ENCODE results near the gene IDH3G. TPM values are rescaled to one million over a fixed set of nuclear protein-coding genes. Genes with fewer than 3 reads are reported as not detected.

IDH3G gene
- total and polyA plus RNA-seq, 2 donors (not counting 1 experiment from before 2014, with no cell fraction given): 62.8 to 122 TPM

DNA sequence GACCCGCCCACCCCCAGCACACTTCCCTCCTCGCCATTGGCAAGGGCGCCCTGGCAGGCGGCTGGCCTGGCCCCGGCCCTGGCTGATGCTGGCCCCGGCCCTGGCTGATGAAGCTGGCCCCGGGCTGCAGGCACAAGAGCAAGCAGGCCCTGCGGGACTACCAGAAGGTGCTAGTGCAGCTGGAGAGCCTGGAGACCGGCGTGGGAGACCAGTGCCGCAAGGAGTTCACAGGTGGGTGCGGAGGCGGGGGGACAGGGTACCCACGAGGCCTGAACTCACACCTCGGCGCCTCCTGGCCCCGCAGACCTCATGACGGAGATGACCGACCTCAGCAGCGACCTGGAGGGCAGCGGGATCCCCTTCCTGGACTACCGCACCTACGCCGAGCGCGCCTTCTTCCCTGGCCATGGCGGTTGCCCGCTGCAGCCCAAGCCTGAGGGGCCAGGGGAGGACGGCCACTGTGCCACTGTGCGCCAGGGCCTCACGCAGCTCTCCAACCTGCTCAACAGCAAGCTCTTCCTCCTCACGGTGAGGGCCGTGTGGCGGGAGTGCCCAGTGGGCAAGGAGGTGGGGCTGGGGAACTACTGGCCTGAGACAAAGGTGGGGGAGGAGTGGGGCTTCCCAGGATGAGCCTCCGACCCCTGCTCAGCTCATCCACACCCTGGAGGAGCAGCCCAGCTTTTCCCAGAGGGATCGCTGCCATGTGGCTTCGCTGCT lies 19.4 kb downstream of the IDH3G start:
- H3K9me3 Mint-ChIP-seq (ENCODE audit: insufficient read depth): no peaks in the 10 kb centered on the region
- Histone ChIP-seq H2AFZ (ENCODE audit: insufficient read depth, low read depth, low read length, poor library complexity, severe bottlenecking) (no peak overlapping the region), H4K20me1 (ENCODE audit: control insufficient read depth, insufficient read depth, low read length, poor library complexity, severe bottlenecking) (no peaks in the 10 kb centered on the region), H3K27me3 (replicated peaks in 1 of 4; ENCODE audit: control extremely low read depth in 1 of 4, control insufficient read depth in 3 of 4, insufficient read depth in 4 of 4, low read length in 3 of 4) (peaks cover 0 to 2% (median 0%) of the 10 kb centered on the region in 4 experiments), H3K79me2 (ENCODE audit: control insufficient read depth, insufficient read depth, low read length) (no peaks in the 10 kb centered on the region), H3K4me1 (ENCODE audit: control insufficient read depth in 2 of 2, insufficient read depth in 2 of 2, low read length in 2 of 2) (no peaks in the 10 kb centered on the region), H3K9me3 (ENCODE audit: control extremely low read depth in 1 of 3, control insufficient read depth in 2 of 3, insufficient read depth in 1 of 3, low read length in 2 of 3) (no peaks in the 10 kb centered on the region), H3K4me2 (replicated peaks; ENCODE audit: low read depth, low read length, poor library complexity, severe bottlenecking) (no peak overlapping the region), H3K9ac (ENCODE audit: low read length) (no peak overlapping the region), H3K36me3 (replicated peaks in 1 of 2; ENCODE audit: control extremely low read depth in 1 of 2, control insufficient read depth in 1 of 2, extremely low read depth in 1 of 2, insufficient read depth in 2 of 2, low read length in 1 of 2) (no peaks in the 10 kb centered on the region), H3K27ac (ENCODE audit: low read length in 2 of 2) (no peak overlapping the region), H3K4me3 (ENCODE audit: control extremely low read depth in 1 of 5, extremely low read depth in 1 of 5, insufficient read depth in 1 of 5, low read depth in 2 of 5, low read length in 4 of 5) (no peak overlapping the region)
- TF ChIP-seq EZH2 (IDR thresholded peaks at IDR 0.05; ENCODE audit: borderline replicate concordance, insufficient read depth, low read depth, low read length, poor library complexity, severe bottlenecking): no peak
- TF ChIP-seq, protein P1, sequence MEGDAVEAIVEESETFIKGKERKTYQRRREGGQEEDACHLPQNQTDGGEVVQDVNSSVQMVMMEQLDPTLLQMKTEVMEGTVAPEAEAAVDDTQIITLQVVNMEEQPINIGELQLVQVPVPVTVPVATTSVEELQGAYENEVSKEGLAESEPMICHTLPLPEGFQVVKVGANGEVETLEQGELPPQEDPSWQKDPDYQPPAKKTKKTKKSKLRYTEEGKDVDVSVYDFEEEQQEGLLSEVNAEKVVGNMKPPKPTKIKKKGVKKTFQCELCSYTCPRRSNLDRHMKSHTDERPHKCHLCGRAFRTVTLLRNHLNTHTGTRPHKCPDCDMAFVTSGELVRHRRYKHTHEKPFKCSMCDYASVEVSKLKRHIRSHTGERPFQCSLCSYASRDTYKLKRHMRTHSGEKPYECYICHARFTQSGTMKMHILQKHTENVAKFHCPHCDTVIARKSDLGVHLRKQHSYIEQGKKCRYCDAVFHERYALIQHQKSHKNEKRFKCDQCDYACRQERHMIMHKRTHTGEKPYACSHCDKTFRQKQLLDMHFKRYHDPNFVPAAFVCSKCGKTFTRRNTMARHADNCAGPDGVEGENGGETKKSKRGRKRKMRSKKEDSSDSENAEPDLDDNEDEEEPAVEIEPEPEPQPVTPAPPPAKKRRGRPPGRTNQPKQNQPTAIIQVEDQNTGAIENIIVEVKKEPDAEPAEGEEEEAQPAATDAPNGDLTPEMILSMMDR (IDR thresholded peaks at IDR 0.05): no peak
- DNase-seq (no peak), ATAC-seq (ENCODE audit: low read depth) (no peak)
- peaks cover under 1% of the 10 kb centered on the region for H3K27me3 Mint-ChIP-seq
- ChIA-PET CTCF (no interaction called here), POLR2A (no interaction called here)
- no peak overlapping the region for H3K4me3 Mint-ChIP-seq
- intact Hi-C loops (cut with micrococcal nuclease): no loop called here
- over 99% methylated on average over 19 of the region's 37 CpGs for WGBS (ENCODE audit: insufficient coverage)
- H3K27ac Mint-ChIP-seq: no peak overlapping the region
- H3K4me1 Mint-ChIP-seq: no peaks in the 10 kb centered on the region

DNA sequence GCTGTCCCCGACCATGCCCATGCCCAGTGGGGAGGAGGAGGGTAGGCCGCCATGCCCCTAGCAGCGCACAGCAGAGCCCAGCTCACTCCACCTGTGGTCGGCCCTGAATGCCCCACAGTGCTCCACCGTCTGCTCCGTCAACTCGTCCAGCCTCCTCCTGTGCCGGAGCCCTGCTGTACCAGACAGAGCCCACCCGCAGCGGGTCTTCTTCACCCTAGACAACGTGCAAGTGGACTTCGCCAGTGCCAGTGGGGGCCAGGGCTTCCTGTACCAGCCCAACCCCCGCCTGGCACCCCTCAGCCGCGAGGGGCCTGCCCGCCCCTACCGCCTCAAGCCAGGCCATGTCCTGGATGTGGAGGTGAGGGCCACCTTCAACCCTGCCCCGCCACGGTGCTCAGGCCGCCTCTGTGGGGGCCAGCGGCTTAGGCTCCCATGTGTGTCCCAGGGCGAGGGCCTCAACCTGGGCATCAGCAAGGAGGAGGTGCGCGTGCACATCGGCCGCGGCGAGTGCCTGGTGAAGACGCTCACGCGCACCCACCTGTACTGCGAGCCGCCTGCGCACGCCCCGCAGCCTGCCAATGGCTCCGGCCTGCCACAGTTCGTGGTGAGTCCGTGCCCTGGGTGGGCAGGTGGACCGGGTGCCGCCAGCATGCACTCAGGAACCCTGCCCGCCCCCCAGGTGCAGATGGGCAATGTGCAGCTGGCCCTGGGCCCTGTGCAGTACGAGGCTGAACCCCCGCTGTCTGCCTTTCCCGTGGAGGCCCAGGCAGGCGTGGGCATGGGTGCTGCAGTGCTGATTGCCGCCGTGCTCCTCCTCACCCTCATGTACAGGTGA lies 20.2 kb downstream of the IDH3G start:
- intact Hi-C loops (cut with micrococcal nuclease): no loop called here
- H3K9me3 Mint-ChIP-seq (ENCODE audit: insufficient read depth): no peaks in the 10 kb centered on the region
- H3K4me3 Mint-ChIP-seq: no peak overlapping the region
- DNase-seq (no peak), ATAC-seq (ENCODE audit: low read depth) (no peak)
- Histone ChIP-seq H4K20me1 (ENCODE audit: control insufficient read depth, insufficient read depth, low read length, poor library complexity, severe bottlenecking) (no peaks in the 10 kb centered on the region), H3K4me2 (replicated peaks; ENCODE audit: low read depth, low read length, poor library complexity, severe bottlenecking) (no peak overlapping the region), H3K27ac (ENCODE audit: low read length in 2 of 2) (no peak overlapping the region), H3K4me1 (ENCODE audit: control insufficient read depth in 2 of 2, insufficient read depth in 2 of 2, low read length in 2 of 2) (no peaks in the 10 kb centered on the region), H3K36me3 (replicated peaks in 1 of 2; ENCODE audit: control extremely low read depth in 1 of 2, control insufficient read depth in 1 of 2, extremely low read depth in 1 of 2, insufficient read depth in 2 of 2, low read length in 1 of 2) (no peaks in the 10 kb centered on the region), H3K9ac (ENCODE audit: low read length) (no peak overlapping the region), H2AFZ (ENCODE audit: insufficient read depth, low read depth, low read length, poor library complexity, severe bottlenecking) (no peak overlapping the region), H3K27me3 (replicated peaks in 1 of 4; ENCODE audit: control extremely low read depth in 1 of 4, control insufficient read depth in 3 of 4, insufficient read depth in 4 of 4, low read length in 3 of 4) (peaks cover 0 to 2% (median 0%) of the 10 kb centered on the region in 4 experiments), H3K9me3 (ENCODE audit: control extremely low read depth in 1 of 3, control insufficient read depth in 2 of 3, insufficient read depth in 1 of 3, low read length in 2 of 3) (no peaks in the 10 kb centered on the region), H3K79me2 (ENCODE audit: control insufficient read depth, insufficient read depth, low read length) (no peaks in the 10 kb centered on the region), H3K4me3 (ENCODE audit: control extremely low read depth in 1 of 5, extremely low read depth in 1 of 5, insufficient read depth in 1 of 5, low read depth in 2 of 5, low read length in 4 of 5) (no peak overlapping the region)
- ChIA-PET CTCF (no interaction called here), POLR2A (no interaction called here)
- no peaks in the 10 kb centered on the region for H3K4me1 Mint-ChIP-seq
- 93% methylated on average over 33 of the region's 48 CpGs for WGBS (ENCODE audit: insufficient coverage)
- H3K27me3 Mint-ChIP-seq: no peaks in the 10 kb centered on the region
- no peak for TF ChIP-seq EZH2 (IDR thresholded peaks at IDR 0.05; ENCODE audit: borderline replicate concordance, insufficient read depth, low read depth, low read length, poor library complexity, severe bottlenecking)
- TF ChIP-seq, protein P1 (IDR thresholded peaks at IDR 0.05): no peak
- H3K27ac Mint-ChIP-seq: no peak overlapping the region
